ENCODE results near the gene TSSK1B. TPM values are rescaled to one million over a fixed set of nuclear protein-coding genes. Genes with fewer than 3 reads are reported as not detected.

TSSK1B gene
- total and polyA plus RNA-seq, 2 of the 8 experiments (the other 6 are each of a cell fraction or from before 2014, with no cell fraction given), result 0.05 TPM; not detected in 1

GRCh38 chr5:113437111-113437510 is 2.3 kb upstream of the TSSK1B start (continued):
- TF ChIP-seq CHD7 (IDR thresholded peaks at IDR 0.05; ENCODE audit: insufficient replicate concordance, low read length) (no peak), CTCF (IDR thresholded peaks at IDR 0.05; ENCODE audit: control extremely low read depth in 1 of 3, insufficient read depth in 1 of 3, low read depth in 1 of 3, low read length in 3 of 3) (no peak), EP300 (IDR thresholded peaks at IDR 0.05; ENCODE audit: borderline replicate concordance in 1 of 2, low read depth in 2 of 2, low read length in 2 of 2) (no peak), RFX5 (IDR thresholded peaks at IDR 0.05; ENCODE audit: borderline replicate concordance, low read depth, low read length) (no peak), CREB1 (IDR thresholded peaks at IDR 0.05) (no peak), NANOG (IDR thresholded peaks at IDR 0.05; ENCODE audit: insufficient read depth, low read depth, low read length, poor library complexity, severe bottlenecking) (no peak), BRCA1 (IDR thresholded peaks at IDR 0.05; ENCODE audit: low read depth, low read length) (no peak), MAFK (IDR thresholded peaks at IDR 0.05; ENCODE audit: low read depth, low read length) (no peak), BACH1 (IDR thresholded peaks at IDR 0.05; ENCODE audit: low read length) (no peak)
